Measurements from ENCODE around the gene CIITA.
"Not testable (repeated sequence)": the region's sequence is repeated elsewhere in the genome, so short reads cannot be mapped to it uniquely, and the experiment has no call there.

The CIITA gene

GRCh38 chr16:10876799-10877341, at the start of gene CIITA:
CIITA (plus strand) TSS chr16:10877202; CDS start chr16:10877331, 129 bp downstream.
- Histone ChIP-seq H3K9me3 (ENCODE audit: control insufficient read depth, insufficient read depth, low read length) (no peaks in the 10 kb centered on the region), H3K4me2 (ENCODE audit: low read length) (peak within 1 kb of the TSS; percentile 88), H3K27me3 (ENCODE audit: control insufficient read depth, low read length) (0 out of 2 replicates have a peak, but pooled peaks cover 3% of the 10 kb centered on the region), H3K4me1 (ENCODE audit: control insufficient read depth, low read length) (peaks cover 93% of the 10 kb centered on the region), H3K27ac (ENCODE audit: low read depth, low read length) (peak within 1 kb of the TSS; percentile 86), H3F3A (ENCODE audit: control insufficient read depth, insufficient read depth) (peaks cover 30% of the 10 kb centered on the region), H3K36me3 (ENCODE audit: control insufficient read depth, low read length) (peaks cover 46% of the 10 kb centered on the region), H3K9me2 (replicated peaks; ENCODE audit: control insufficient read depth, low read length) (no peaks in the 10 kb centered on the region), H4K20me1 (ENCODE audit: control insufficient read depth, insufficient read depth, low read depth, low read length) (no peaks in the 10 kb centered on the region), H3K4me3 (ENCODE audit: low read length) (peak within 1 kb of the TSS; percentile 94), H3K79me2 (ENCODE audit: control insufficient read depth, low read length) (peaks cover 49% of the 10 kb centered on the region)
- no peak for TF ChIP-seq CTCF (IDR thresholded peaks at IDR 0.05; ENCODE audit: low read depth, low read length, poor library complexity, severe bottlenecking)

- H3K9me2 ChIP-seq (replicated peaks; ENCODE audit: control insufficient read depth, low read length) = no peaks in the 10 kb centered on the region
- H3K9me3 ChIP-seq (ENCODE audit: control insufficient read depth, insufficient read depth, low read length) = no peaks in the 10 kb centered on the region
- H3K27ac ChIP-seq (ENCODE audit: low read depth, low read length) = no peak overlapping the region
- peaks cover 33% of the 10 kb centered on the region for H3K27me3 ChIP-seq (ENCODE audit: control insufficient read depth, low read length)
- no peaks in the 10 kb centered on the region for H3K79me2 ChIP-seq (ENCODE audit: control insufficient read depth, low read length)
- no peaks in the 10 kb centered on the region for H3K36me3 ChIP-seq (ENCODE audit: control insufficient read depth, low read length)
- no peaks in the 10 kb centered on the region for H4K20me1 ChIP-seq (ENCODE audit: control insufficient read depth, insufficient read depth, low read depth, low read length)
- no peaks in the 10 kb centered on the region for H3K4me1 ChIP-seq (ENCODE audit: control insufficient read depth, low read length)
- TF ChIP-seq CTCF (IDR thresholded peaks at IDR 0.05; ENCODE audit: low read depth, low read length, poor library complexity, severe bottlenecking) (no peak), EZH2phosphoT487 (IDR thresholded peaks at IDR 0.05; ENCODE audit: borderline replicate concordance, low read length) (no peak)
- no peak overlapping the region for H3K4me2 ChIP-seq (ENCODE audit: low read length)
- H3K4me3 ChIP-seq (ENCODE audit: low read length) = no peak overlapping the region
- H3F3A ChIP-seq (ENCODE audit: control insufficient read depth, insufficient read depth) = no peaks in the 10 kb centered on the region
Measured at GRCh38 chr16:10827691-10828341, 49.2 kb upstream of the CIITA start.

GRCh38 chr16:10828851-10829366, 48.1 kb upstream of the CIITA start:
- Histone ChIP-seq H3K4me2 (ENCODE audit: low read length) (no peak overlapping the region), H3K27me3 (ENCODE audit: control insufficient read depth, low read length) (peaks cover 37% of the 10 kb centered on the region), H3K79me2 (ENCODE audit: control insufficient read depth, low read length) (no peaks in the 10 kb centered on the region), H4K20me1 (ENCODE audit: control insufficient read depth, insufficient read depth, low read depth, low read length) (no peaks in the 10 kb centered on the region), H3K9me3 (ENCODE audit: control insufficient read depth, insufficient read depth, low read length) (no peaks in the 10 kb centered on the region), H3K4me3 (ENCODE audit: low read length) (no peak overlapping the region), H3K9me2 (replicated peaks; ENCODE audit: control insufficient read depth, low read length) (no peaks in the 10 kb centered on the region), H3F3A (ENCODE audit: control insufficient read depth, insufficient read depth) (no peaks in the 10 kb centered on the region), H3K36me3 (ENCODE audit: control insufficient read depth, low read length) (no peaks in the 10 kb centered on the region), H3K27ac (ENCODE audit: low read depth, low read length) (no peak overlapping the region), H3K4me1 (ENCODE audit: control insufficient read depth, low read length) (no peaks in the 10 kb centered on the region)
- no peak for TF ChIP-seq CTCF (IDR thresholded peaks at IDR 0.05; ENCODE audit: low read depth, low read length, poor library complexity, severe bottlenecking)
- 0 out of 2 replicates have a peak, but pooled peaks have one; percentile 29 for TF ChIP-seq EZH2phosphoT487 (IDR thresholded peaks at IDR 0.05; ENCODE audit: borderline replicate concordance, low read length)

GRCh38 chr16:10829390-10830098, 47.5 kb upstream of the CIITA start:
- not testable (repeated sequence) for H4K20me1 ChIP-seq (ENCODE audit: control insufficient read depth, insufficient read depth, low read depth, low read length); H3K36me3 ChIP-seq (ENCODE audit: control insufficient read depth, low read length); H3K4me3 ChIP-seq (ENCODE audit: low read length); H3K9me2 ChIP-seq (replicated peaks; ENCODE audit: control insufficient read depth, low read length); H3K27ac ChIP-seq (ENCODE audit: low read depth, low read length); H3K4me2 ChIP-seq (ENCODE audit: low read length); H3K79me2 ChIP-seq (ENCODE audit: control insufficient read depth, low read length); H3K9me3 ChIP-seq (ENCODE audit: control insufficient read depth, insufficient read depth, low read length); H3K4me1 ChIP-seq (ENCODE audit: control insufficient read depth, low read length); H3F3A ChIP-seq (ENCODE audit: control insufficient read depth, insufficient read depth)
- peaks cover 41% of the 10 kb centered on the region for H3K27me3 ChIP-seq (ENCODE audit: control insufficient read depth, low read length)

GRCh38 chr16:10830240-10830639, 46.8 kb upstream of the CIITA start:
- not testable (repeated sequence) for H3K4me2 ChIP-seq (ENCODE audit: low read length); H3K79me2 ChIP-seq (ENCODE audit: control insufficient read depth, low read length)

More at GRCh38 chr16:10830240-10830639, 46.8 kb upstream of the CIITA start:
- H3K4me1 ChIP-seq (ENCODE audit: control insufficient read depth, low read length); H3K27ac ChIP-seq (ENCODE audit: low read depth, low read length); H3K9me3 ChIP-seq (ENCODE audit: control insufficient read depth, insufficient read depth, low read length); H3K36me3 ChIP-seq (ENCODE audit: control insufficient read depth, low read length); H3F3A ChIP-seq (ENCODE audit: control insufficient read depth, insufficient read depth); H3K9me2 ChIP-seq (replicated peaks; ENCODE audit: control insufficient read depth, low read length); H3K4me3 ChIP-seq (ENCODE audit: low read length); H4K20me1 ChIP-seq (ENCODE audit: control insufficient read depth, insufficient read depth, low read depth, low read length): not testable (repeated sequence)
- H3K27me3 ChIP-seq (ENCODE audit: control insufficient read depth, low read length) = peaks cover 41% of the 10 kb centered on the region

Data from DOHH2 (cell line).